GM19099 (cell line): ENCODE results near the gene DRC1.

Experiments
- POLR2A ChIP-seq: IDR thresholded peaks from 3 replicates; pipeline ENCODE4 v1.6.1; 2011; ENCODE audit warnings: low read depth; ENCODE audit not compliant: insufficient read length; ENCODE audit errors: extremely low read depth

Gene DRC1

DNA sequence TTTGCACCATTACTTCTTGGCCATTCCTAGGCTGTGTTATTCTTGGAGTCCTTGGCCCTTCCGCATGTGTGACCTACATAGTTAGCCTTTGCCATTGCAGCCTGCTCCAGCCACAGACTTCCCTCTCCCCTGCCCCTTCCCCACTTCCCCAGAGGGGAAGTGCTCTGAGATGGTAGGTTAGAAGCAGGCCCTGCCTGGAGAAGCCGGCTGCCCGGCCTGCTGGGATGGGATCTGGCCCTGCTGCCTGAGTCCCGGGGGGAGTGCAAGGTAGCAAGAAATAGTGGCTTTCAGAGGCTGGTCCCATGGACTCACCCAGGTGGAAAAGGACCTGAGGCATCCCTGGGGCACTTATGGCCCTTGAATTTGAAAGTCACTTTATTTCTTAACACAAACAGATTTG lies 104.6 kb downstream of the DRC1 start:
- TF ChIP-seq POLR2A, result no peak
